ENCODE data around the gene TEX28.
"Not testable (repeated sequence)": the region's sequence is repeated elsewhere in the genome, so short reads cannot be mapped to it uniquely, and the experiment has no call there.

Gene TEX28

DNA sequence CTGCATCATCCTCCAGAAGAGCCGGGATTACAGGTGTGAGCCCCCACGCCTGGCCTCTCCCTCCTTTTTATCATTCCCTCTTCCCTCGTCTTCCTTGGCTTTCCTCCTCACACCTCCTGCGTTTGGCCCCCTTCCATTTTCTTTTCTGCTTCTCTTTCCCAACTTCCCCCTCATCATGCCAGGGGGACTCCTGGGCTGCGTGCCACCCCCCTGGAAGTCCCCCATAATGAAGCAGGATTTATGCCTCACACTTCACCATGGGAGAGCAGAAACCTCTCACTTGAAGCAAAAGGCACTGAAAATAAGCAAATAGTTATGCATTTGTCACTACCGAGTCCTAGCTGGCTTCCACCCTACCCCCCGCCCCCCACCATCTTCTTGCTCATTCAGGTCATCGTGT, 8.6 kb upstream of the TEX28 start:
- H3K4me3 ChIP-seq (ENCODE audit: low read length) = no peak overlapping the region
- no peak for DNase-seq (ENCODE audit: low read depth)
- TF ChIP-seq, protein P1, sequence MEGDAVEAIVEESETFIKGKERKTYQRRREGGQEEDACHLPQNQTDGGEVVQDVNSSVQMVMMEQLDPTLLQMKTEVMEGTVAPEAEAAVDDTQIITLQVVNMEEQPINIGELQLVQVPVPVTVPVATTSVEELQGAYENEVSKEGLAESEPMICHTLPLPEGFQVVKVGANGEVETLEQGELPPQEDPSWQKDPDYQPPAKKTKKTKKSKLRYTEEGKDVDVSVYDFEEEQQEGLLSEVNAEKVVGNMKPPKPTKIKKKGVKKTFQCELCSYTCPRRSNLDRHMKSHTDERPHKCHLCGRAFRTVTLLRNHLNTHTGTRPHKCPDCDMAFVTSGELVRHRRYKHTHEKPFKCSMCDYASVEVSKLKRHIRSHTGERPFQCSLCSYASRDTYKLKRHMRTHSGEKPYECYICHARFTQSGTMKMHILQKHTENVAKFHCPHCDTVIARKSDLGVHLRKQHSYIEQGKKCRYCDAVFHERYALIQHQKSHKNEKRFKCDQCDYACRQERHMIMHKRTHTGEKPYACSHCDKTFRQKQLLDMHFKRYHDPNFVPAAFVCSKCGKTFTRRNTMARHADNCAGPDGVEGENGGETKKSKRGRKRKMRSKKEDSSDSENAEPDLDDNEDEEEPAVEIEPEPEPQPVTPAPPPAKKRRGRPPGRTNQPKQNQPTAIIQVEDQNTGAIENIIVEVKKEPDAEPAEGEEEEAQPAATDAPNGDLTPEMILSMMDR (IDR thresholded peaks at IDR 0.05; ENCODE audit: insufficient read depth, low read depth, low read length, missing control alignments) = no peak

- not testable (repeated sequence) for DNase-seq (ENCODE audit: low read depth); H3K4me3 ChIP-seq (ENCODE audit: low read length)
Measured at GRCh38 chrX:154302998-154303397, 8.1 kb upstream of the TEX28 start.

- TF ChIP-seq, protein P1 (IDR thresholded peaks at IDR 0.05; ENCODE audit: insufficient read depth, low read depth, low read length, missing control alignments) = no peak
- no peak for DNase-seq (ENCODE audit: low read depth)
- no peak overlapping the region for H3K4me3 ChIP-seq (ENCODE audit: low read length)
Measured at GRCh38 chrX:154300816-154301215, 5.9 kb upstream of the TEX28 start.

- TF ChIP-seq, protein P1 (IDR thresholded peaks at IDR 0.05; ENCODE audit: insufficient read depth, low read depth, low read length, missing control alignments) = no peak
- peak; percentile 24 for DNase-seq (ENCODE audit: low read depth)
- H3K4me3 ChIP-seq (ENCODE audit: low read length) = no peak overlapping the region
Measured at GRCh38 chrX:154298312-154298711, 3.4 kb upstream of the TEX28 start.

DNA sequence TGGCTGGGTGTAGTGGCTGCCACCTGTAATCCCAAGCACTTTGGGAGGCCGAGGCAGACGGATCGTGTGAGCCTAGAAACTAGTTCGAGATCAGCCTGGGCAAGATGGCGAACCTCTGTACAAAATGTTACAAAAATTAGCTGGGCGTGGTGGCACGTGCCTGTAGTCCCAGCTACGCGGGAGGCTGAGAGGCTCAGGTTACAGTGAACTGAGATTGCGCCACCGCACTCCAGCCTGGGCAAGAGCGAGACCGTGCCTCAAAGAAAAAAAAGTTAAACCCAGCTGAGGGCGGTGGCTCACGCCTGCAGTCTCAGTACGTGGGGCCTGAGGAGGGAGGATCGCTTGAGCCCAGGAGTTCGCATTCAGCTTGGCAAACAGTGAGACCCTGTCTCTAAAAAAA, 1.8 kb upstream of the TEX28 start:
- TF ChIP-seq, protein P1 (IDR thresholded peaks at IDR 0.05; ENCODE audit: insufficient read depth, low read depth, low read length, missing control alignments) = no peak
- DNase-seq (ENCODE audit: low read depth) = no peak
- no peak overlapping the region for H3K4me3 ChIP-seq (ENCODE audit: low read length)

GRCh38 chrX:154295664-154296310, 863 bp upstream of the TEX28 start, which contains the start of gene TKTL1:
TKTL1 (plus strand) TSS chrX:154295795; CDS start chrX:154295860, 65 bp downstream.
- TF ChIP-seq, protein P1 (IDR thresholded peaks at IDR 0.05; ENCODE audit: insufficient read depth, low read depth, low read length, missing control alignments) = no peak
- DNase-seq (ENCODE audit: low read depth) = no peak
- H3K4me3 ChIP-seq (ENCODE audit: low read length) = no peak within 1 kb of the TSS

GRCh38 chrX:154286406-154286805, 8.5 kb downstream of the TEX28 start:
- not testable (repeated sequence) for H3K4me3 ChIP-seq (ENCODE audit: low read length); DNase-seq (ENCODE audit: low read depth)

- DNase-seq (ENCODE audit: low read depth); H3K4me3 ChIP-seq (ENCODE audit: low read length): not testable (repeated sequence)
Measured at GRCh38 chrX:154284489-154285338, 10.2 kb downstream of the TEX28 start.

DNA sequence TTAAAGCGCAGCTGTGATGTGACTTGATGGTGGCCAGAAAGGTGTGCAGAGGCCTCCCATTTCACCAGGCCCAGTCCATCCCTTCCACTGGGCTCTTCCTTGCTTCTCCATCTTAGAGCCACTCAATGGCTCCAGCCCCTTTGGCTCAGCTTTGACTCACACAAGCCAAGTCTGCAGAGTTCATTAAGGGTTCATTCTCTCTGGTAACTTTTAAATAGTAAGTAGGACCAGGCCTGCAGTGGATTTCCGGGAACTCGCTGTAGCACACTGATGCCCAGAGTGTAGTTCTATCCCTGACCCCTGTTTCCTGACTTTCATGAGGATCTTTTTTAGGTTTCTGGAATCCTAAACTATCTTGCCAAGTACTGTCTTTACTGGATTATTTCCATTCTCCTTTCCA, 25.7 kb downstream of the TEX28 start:
- not testable (repeated sequence) for H3K4me3 ChIP-seq (ENCODE audit: low read length); DNase-seq (ENCODE audit: low read depth)

DNA sequence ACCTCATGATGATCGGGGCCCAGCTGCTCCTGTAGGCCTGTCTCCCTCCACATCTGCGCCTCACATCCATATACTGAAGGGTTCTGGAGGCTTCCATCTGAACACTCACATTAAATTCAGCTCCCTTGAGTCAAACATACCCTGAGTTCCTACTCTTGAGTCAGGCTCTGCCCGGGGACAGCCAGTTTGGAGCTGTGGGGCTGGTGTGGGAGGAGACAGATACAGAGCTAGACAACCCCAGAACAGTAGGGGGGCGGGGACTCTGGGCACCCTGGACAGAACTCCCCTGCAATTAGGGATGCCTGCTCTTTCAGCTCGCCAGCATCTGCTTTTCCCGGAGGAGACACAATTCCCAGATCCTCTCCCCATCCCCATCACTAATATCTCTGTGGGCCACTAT, 31.9 kb downstream of the TEX28 start:
- DNase-seq (ENCODE audit: low read depth); H3K4me3 ChIP-seq (ENCODE audit: low read length): not testable (repeated sequence)

- H3K4me3 ChIP-seq (ENCODE audit: low read length); DNase-seq (ENCODE audit: low read depth): not testable (repeated sequence)
Measured at GRCh38 chrX:154258711-154259110, 36.2 kb downstream of the TEX28 start.

DNA sequence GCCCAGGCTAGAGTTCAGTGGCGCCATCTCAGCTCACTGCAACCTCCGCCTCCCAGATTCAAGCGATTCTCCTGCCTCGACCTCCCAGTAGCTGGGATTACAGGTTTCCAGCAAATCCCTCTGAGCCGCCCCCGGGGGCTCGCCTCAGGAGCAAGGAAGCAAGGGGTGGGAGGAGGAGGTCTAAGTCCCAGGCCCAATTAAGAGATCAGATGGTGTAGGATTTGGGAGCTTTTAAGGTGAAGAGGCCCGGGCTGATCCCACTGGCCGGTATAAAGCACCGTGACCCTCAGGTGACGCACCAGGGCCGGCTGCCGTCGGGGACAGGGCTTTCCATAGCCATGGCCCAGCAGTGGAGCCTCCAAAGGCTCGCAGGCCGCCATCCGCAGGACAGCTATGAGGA, 37.6 kb downstream of the TEX28 start, which contains the start of gene OPN1MW3:
OPN1MW3 (plus strand) TSS at position 301 of the 400 bp plus-strand sequence; CDS start at position 339, 38 bp downstream.
- not testable (repeated sequence) for DNase-seq (ENCODE audit: low read depth); H3K4me3 ChIP-seq (ENCODE audit: low read length)

DNA sequence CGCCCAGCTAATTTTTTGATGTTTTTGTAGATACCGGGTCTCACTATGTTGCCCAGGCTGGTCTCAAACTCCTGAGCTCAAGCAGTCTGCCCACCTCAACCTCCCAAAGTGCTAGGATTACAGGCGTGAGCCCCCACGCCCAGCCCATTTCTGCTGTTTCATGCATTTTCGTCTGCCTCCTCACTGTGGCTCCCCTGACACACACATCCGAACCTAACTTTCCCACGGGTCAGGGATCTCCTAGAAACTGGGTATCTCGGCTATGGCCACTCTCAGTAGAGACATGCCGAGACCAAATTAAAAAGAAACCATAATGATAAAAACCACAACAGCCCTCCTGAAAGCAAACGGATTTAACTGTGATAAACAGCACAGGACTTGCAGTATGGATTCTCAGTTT, 46.8 kb downstream of the TEX28 start:
- not testable (repeated sequence) for DNase-seq (ENCODE audit: low read depth)

More for the DNA sequence above, 46.8 kb downstream of the TEX28 start:
- H3K4me3 ChIP-seq (ENCODE audit: low read length) = not testable (repeated sequence)

Data from epithelial cell of esophagus (primary cell).